Calu3 (cell line): ENCODE results near the gene TMEM30A. TPM values are rescaled to one million over a fixed set of nuclear protein-coding genes. Genes with fewer than 3 reads are reported as not detected.

Experiments
- BruUV-seq: library from RNA; stranded (reverse); fragments of 400-500 nt; replicated peaks from 2 replicates; lab custom pipeline; 2021; lab: Mats Ljungman, UMichigan
- CTCF ChIA-PET: fragments of 300-600 bp; sonication (Branson Sonifier 250); formaldehyde crosslinking; loops from one replicate; lab custom pipeline; 2022; ENCODE audit warnings: antibody characterized with exemption; lab: Charles Lee
- DNase-seq: peaks from one replicate; pipeline ENCODE4 v3.0.0; 2022
- H3K27ac Mint-ChIP-seq: one replicate; pipeline ENCODE4 v1.8.0; 2022; ENCODE audit warnings: mixed read lengths; ENCODE audit not compliant: unreplicated experiment
- H3K27me3 Mint-ChIP-seq: one replicate; pipeline ENCODE4 v1.8.0; 2022; ENCODE audit warnings: mixed read lengths; ENCODE audit not compliant: unreplicated experiment
- H3K36me3 Mint-ChIP-seq: one replicate; pipeline ENCODE4 v1.8.0; 2022; ENCODE audit warnings: mild to moderate bottlenecking, moderate library complexity, mixed read lengths; ENCODE audit not compliant: insufficient read depth, unreplicated experiment
- H3K4me1 Mint-ChIP-seq: one replicate; pipeline ENCODE4 v1.8.0; 2022; ENCODE audit warnings: mild to moderate bottlenecking, low read depth, mixed read lengths; ENCODE audit not compliant: unreplicated experiment
- H3K4me3 Mint-ChIP-seq: one replicate; pipeline ENCODE4 v1.8.0; 2022; ENCODE audit warnings: mild to moderate bottlenecking, low read depth, moderate library complexity, mixed read lengths; ENCODE audit not compliant: unreplicated experiment
- H3K9me3 Mint-ChIP-seq: one replicate; pipeline ENCODE4 v1.8.0; 2022; ENCODE audit warnings: low read depth, mixed read lengths; ENCODE audit not compliant: unreplicated experiment
- intact Hi-C: fragments of 100-400 bp; cut with micrococcal nuclease; formaldehyde crosslinking; loops from one replicate; pipeline ENCODE4 v1.10.0; 2022; ENCODE audit not compliant: unreplicated experiment
- total RNA-seq: library from RNA; stranded (reverse); gene quantifications from 2 replicates; pipeline ENCODE4 v1.2.3, GENCODE V29; 2022
- TF ChIP-seq, protein P1 (sequence below): fragments of 200-600 bp; IDR thresholded peaks from one replicate; pipeline ENCODE4 v1.8.0; 2022; ENCODE audit warnings: antibody characterized with exemption; ENCODE audit not compliant: unreplicated experiment

The TMEM30A gene
- total RNA-seq, 1 experiment from 2014 or later, result 141 TPM

GRCh38 chr6:75300531-75300855, 15.9 kb upstream of the TMEM30A start:
- TF ChIP-seq, protein P1, sequence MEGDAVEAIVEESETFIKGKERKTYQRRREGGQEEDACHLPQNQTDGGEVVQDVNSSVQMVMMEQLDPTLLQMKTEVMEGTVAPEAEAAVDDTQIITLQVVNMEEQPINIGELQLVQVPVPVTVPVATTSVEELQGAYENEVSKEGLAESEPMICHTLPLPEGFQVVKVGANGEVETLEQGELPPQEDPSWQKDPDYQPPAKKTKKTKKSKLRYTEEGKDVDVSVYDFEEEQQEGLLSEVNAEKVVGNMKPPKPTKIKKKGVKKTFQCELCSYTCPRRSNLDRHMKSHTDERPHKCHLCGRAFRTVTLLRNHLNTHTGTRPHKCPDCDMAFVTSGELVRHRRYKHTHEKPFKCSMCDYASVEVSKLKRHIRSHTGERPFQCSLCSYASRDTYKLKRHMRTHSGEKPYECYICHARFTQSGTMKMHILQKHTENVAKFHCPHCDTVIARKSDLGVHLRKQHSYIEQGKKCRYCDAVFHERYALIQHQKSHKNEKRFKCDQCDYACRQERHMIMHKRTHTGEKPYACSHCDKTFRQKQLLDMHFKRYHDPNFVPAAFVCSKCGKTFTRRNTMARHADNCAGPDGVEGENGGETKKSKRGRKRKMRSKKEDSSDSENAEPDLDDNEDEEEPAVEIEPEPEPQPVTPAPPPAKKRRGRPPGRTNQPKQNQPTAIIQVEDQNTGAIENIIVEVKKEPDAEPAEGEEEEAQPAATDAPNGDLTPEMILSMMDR, result no peak
- BruUV-seq, result no TSS peak
- Mint-ChIP-seq H3K27ac (no peak overlapping the region), H3K4me3 (no peak overlapping the region), H3K36me3 (no peaks in the 10 kb centered on the region), H3K9me3 (no peaks in the 10 kb centered on the region), H3K27me3 (no peaks in the 10 kb centered on the region), H3K4me1 (no peaks in the 10 kb centered on the region)
- no peak for DNase-seq
- CTCF ChIA-PET, result no interaction called here
- intact Hi-C loops, result no loop called here

GRCh38 chr6:75299801-75300530, 15.4 kb upstream of the TMEM30A start:
- Mint-ChIP-seq H3K27ac (no peak overlapping the region), H3K4me1 (no peaks in the 10 kb centered on the region), H3K4me3 (no peak overlapping the region), H3K27me3 (no peaks in the 10 kb centered on the region), H3K36me3 (no peaks in the 10 kb centered on the region), H3K9me3 (no peaks in the 10 kb centered on the region)
- intact Hi-C loops, result no loop called here
- DNase-seq, result no peak
- CTCF ChIA-PET, result interaction anchor here (0.6 kb wide), 1 partner anchor 21 kb away, joined by 5 read pairs; no protein-coding TSS in a partner anchor
- BruUV-seq, result no TSS peak
- TF ChIP-seq, protein P1, result no peak

DNA sequence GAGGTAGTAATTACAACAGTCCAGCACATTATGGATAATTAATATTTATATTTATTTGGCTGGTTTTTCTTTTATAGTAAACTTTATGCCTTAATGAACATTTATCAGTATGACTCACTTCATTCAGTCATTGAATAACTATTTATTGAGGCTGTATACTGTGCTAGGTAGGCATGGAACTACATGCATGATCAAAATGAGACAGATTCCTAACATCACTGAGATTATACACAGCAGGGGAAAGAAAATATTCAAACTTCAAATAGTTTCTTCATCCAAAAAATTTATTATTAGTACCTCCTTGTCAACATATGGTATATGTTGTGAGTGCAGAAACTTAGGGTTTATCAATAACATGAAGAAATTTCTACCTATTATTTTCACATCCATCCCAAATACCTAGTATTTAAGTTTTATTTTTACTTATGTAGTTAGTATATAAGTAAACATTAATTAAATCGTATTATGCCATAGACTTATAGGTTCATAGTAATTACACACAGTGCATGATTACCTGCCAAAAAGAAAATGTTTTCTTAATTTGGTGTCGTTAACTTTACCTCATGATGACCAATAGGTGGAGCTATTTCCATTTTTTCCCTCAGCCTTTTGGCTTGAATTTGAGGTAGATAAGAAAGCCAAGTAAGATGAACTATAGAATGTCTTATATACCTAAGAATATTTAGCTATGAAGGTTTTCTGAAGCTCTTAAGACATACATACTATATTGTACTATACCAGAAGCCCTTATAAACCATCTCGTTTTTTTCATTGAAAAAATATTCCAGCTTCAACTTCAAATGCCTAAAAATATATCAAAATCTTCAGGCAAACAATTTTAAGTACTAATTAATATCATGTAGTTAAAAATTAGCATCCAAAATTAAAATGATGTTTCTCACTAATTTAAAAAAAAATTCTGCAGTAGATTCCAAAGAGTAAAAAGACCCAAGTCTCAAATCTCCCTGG, 12.5 kb upstream of the TMEM30A start:
- H3K4me3 Mint-ChIP-seq, result no peak overlapping the region

GRCh38 chr6:75292555-75292954, 8.0 kb upstream of the TMEM30A start:
- H3K4me3 Mint-ChIP-seq, result no peak overlapping the region
- CTCF ChIA-PET, result no interaction called here
- no TSS peak for BruUV-seq
- no peak for DNase-seq
- H3K27ac Mint-ChIP-seq, result no peak overlapping the region
- no peaks in the 10 kb centered on the region for H3K27me3 Mint-ChIP-seq
- H3K36me3 Mint-ChIP-seq, result no peaks in the 10 kb centered on the region
- intact Hi-C loops, result no loop called here
- TF ChIP-seq, protein P1, result no peak
- peaks cover 2% of the 10 kb centered on the region for H3K4me1 Mint-ChIP-seq
- no peaks in the 10 kb centered on the region for H3K9me3 Mint-ChIP-seq

More for the DNA sequence above, 12.5 kb upstream of the TMEM30A start:
- no peaks in the 10 kb centered on the region for H3K36me3 Mint-ChIP-seq
- CTCF ChIA-PET, result interaction anchor here (0.5 to 1.7 kb wide), 9 partner anchors 29 to 1661 kb away, joined by 3 to 11 read pairs (median 4); no protein-coding TSS in a partner anchor
- H3K27me3 Mint-ChIP-seq, result no peaks in the 10 kb centered on the region
- no peak overlapping the region for H3K27ac Mint-ChIP-seq
- peak; percentile 15 for DNase-seq
- intact Hi-C loops, result loop anchor here (1.0 to 2.0 kb wide), 3 partner anchors 52 to 229 kb away; no protein-coding TSS in a partner anchor
- H3K9me3 Mint-ChIP-seq, result no peaks in the 10 kb centered on the region
- TF ChIP-seq, protein P1, result peak; percentile 68
- BruUV-seq, result no TSS peak
- no peaks in the 10 kb centered on the region for H3K4me1 Mint-ChIP-seq
